Upper lobe of left lung (tissue), 4 donors: ENCODE results near the gene IMMP2L.

Experiments
- EP300 ChIP-seq, 4 donors: sonication (generic); formaldehyde crosslinking; IDR thresholded peaks; one replicate each; pipeline ENCODE4 v1.5.1; 2017; ENCODE audit warnings: antibody characterized with exemption in 4 of 4, control low read depth in 2 of 4
- POLR2A ChIP-seq, 4 donors: fragments of 450-650 bp; IDR thresholded peaks; one replicate each; pipeline ENCODE4 v1.5.1; 2016 to 2017; ENCODE audit warnings: antibody characterized with exemption in 4 of 4, mild to moderate bottlenecking in 2 of 4
- TF ChIP-seq, protein P1 (sequence below), 6 experiments: fragments of 450-650 bp in 4 of 6; fragments of 200-600 bp in 2 of 6; sonication (generic) in 2 of 6; IDR thresholded peaks; one replicate each; pipeline ENCODE4 v1.5.1; 2016 to 2019; ENCODE audit warnings: antibody characterized with exemption in 6 of 6

GRCh38 chr7:111439977-111440376 is 122.3 kb downstream of the IMMP2L start:
- TF ChIP-seq, protein P1, sequence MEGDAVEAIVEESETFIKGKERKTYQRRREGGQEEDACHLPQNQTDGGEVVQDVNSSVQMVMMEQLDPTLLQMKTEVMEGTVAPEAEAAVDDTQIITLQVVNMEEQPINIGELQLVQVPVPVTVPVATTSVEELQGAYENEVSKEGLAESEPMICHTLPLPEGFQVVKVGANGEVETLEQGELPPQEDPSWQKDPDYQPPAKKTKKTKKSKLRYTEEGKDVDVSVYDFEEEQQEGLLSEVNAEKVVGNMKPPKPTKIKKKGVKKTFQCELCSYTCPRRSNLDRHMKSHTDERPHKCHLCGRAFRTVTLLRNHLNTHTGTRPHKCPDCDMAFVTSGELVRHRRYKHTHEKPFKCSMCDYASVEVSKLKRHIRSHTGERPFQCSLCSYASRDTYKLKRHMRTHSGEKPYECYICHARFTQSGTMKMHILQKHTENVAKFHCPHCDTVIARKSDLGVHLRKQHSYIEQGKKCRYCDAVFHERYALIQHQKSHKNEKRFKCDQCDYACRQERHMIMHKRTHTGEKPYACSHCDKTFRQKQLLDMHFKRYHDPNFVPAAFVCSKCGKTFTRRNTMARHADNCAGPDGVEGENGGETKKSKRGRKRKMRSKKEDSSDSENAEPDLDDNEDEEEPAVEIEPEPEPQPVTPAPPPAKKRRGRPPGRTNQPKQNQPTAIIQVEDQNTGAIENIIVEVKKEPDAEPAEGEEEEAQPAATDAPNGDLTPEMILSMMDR (IDR thresholded peaks at IDR 0.05), result no peak
- TF ChIP-seq POLR2A (IDR thresholded peaks at IDR 0.05) (no peak), EP300 (IDR thresholded peaks at IDR 0.05) (no peak)
